Middle frontal gyrus (tissue), 1 donor: Measurements from ENCODE around the gene GALNT10.
A peak's percentile ranks its signal among the peaks of the same experiment; 100 is the strongest.

ENCODE experiments used
- DNase-seq: peaks from one replicate; pipeline ENCODE4 v3.0.0-alpha.2; 2015; ENCODE audit warnings: low spot score; ENCODE audit errors: extremely low spot score

GALNT10 gene

GRCh38 chr5:154435226-154435625 lies 244.7 kb downstream of the GALNT10 start:
- DNase-seq = no peak

- no peak for DNase-seq
Measured at GRCh38 chr5:154437281-154437965, 246.9 kb downstream of the GALNT10 start.

- no peak for DNase-seq
Measured at GRCh38 chr5:154440540-154440939, 250.0 kb downstream of the GALNT10 start.

GRCh38 chr5:154442801-154443200 lies 252.3 kb downstream of the GALNT10 start:
- DNase-seq = no peak

GRCh38 chr5:154444556-154445421 lies 254.3 kb downstream of the GALNT10 start:
- no peak for DNase-seq

GRCh38 chr5:154445422-154446194 lies 255.1 kb downstream of the GALNT10 start, which contains the start of gene SAP30L:
SAP30L (plus strand) TSS chr5:154445997; CDS start chr5:154446605, 608 bp downstream.
- peak; percentile 91 for DNase-seq

- DNase-seq = no peak
Measured at GRCh38 chr5:154446195-154447088, 255.9 kb downstream of the GALNT10 start.

GRCh38 chr5:154447089-154447725 lies 256.7 kb downstream of the GALNT10 start:
- no peak for DNase-seq

- DNase-seq = no peak
Measured at GRCh38 chr5:154449786-154450185, 259.3 kb downstream of the GALNT10 start.

- no peak for DNase-seq
Measured at GRCh38 chr5:154451957-154452356, 261.4 kb downstream of the GALNT10 start.

GRCh38 chr5:154455585-154455984 lies 265.1 kb downstream of the GALNT10 start:
- no peak for DNase-seq

- no peak for DNase-seq
Measured at GRCh38 chr5:154456540-154456939, 266.0 kb downstream of the GALNT10 start.

GRCh38 chr5:154459015-154459414 lies 268.5 kb downstream of the GALNT10 start:
- no peak for DNase-seq

GRCh38 chr5:154460172-154460571 lies 269.6 kb downstream of the GALNT10 start:
- no peak for DNase-seq

- DNase-seq = no peak
Measured at GRCh38 chr5:154461531-154461930, 271.0 kb downstream of the GALNT10 start.

- no peak for DNase-seq
Measured at GRCh38 chr5:154464438-154464837, 273.9 kb downstream of the GALNT10 start.

- no peak for DNase-seq
Measured at GRCh38 chr5:154465169-154465568, 274.6 kb downstream of the GALNT10 start.

GRCh38 chr5:154466147-154466546 lies 275.6 kb downstream of the GALNT10 start:
- no peak for DNase-seq

- no peak for DNase-seq
Measured at GRCh38 chr5:154466671-154467070, 276.1 kb downstream of the GALNT10 start.

- DNase-seq = no peak
Measured at GRCh38 chr5:154467655-154468354, 277.3 kb downstream of the GALNT10 start.
